HEK293 (cell line): ENCODE data around the gene ANKRD50.

Experiments
- PRDM4 ChIP-seq: fragments of 450-650 bp; formaldehyde crosslinking; IDR thresholded peaks from 2 replicates; pipeline ENCODE4 v1.5.1; 2017; ENCODE audit warnings: missing biosample characterization, missing genetic modification characterization
- RBAK ChIP-seq: fragments of 450-650 bp; formaldehyde crosslinking; IDR thresholded peaks from 2 replicates; pipeline ENCODE4 v1.5.1; 2016; ENCODE audit warnings: missing biosample characterization, missing genetic modification characterization
- YY1 ChIP-seq: fragments of 450-650 bp; formaldehyde crosslinking; IDR thresholded peaks from 2 replicates; pipeline ENCODE4 v1.5.1; 2018; ENCODE audit warnings: missing biosample characterization, missing genetic modification characterization
- ZNF37A ChIP-seq: fragments of 450-650 bp; IDR thresholded peaks from 2 replicates; pipeline ENCODE4 v1.5.1; 2018; ENCODE audit warnings: missing biosample characterization, missing genetic modification characterization
- TF ChIP-seq, protein P1 (sequence below): fragments of 450-650 bp; formaldehyde crosslinking; IDR thresholded peaks from 2 replicates; pipeline ENCODE4 v1.5.1; 2016; ENCODE audit warnings: missing biosample characterization, missing genetic modification characterization
- TF ChIP-seq, protein P2 (sequence below): fragments of 450-650 bp; formaldehyde crosslinking; IDR thresholded peaks from 2 replicates; pipeline ENCODE4 v1.5.1; 2016; ENCODE audit warnings: missing biosample characterization, missing genetic modification characterization

GRCh38 chr4:124727331-124727890, 14.9 kb upstream of the ANKRD50 start:
- TF ChIP-seq, protein P1, sequence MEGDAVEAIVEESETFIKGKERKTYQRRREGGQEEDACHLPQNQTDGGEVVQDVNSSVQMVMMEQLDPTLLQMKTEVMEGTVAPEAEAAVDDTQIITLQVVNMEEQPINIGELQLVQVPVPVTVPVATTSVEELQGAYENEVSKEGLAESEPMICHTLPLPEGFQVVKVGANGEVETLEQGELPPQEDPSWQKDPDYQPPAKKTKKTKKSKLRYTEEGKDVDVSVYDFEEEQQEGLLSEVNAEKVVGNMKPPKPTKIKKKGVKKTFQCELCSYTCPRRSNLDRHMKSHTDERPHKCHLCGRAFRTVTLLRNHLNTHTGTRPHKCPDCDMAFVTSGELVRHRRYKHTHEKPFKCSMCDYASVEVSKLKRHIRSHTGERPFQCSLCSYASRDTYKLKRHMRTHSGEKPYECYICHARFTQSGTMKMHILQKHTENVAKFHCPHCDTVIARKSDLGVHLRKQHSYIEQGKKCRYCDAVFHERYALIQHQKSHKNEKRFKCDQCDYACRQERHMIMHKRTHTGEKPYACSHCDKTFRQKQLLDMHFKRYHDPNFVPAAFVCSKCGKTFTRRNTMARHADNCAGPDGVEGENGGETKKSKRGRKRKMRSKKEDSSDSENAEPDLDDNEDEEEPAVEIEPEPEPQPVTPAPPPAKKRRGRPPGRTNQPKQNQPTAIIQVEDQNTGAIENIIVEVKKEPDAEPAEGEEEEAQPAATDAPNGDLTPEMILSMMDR (tag by site-specific recombination) = no peak
- no peak for TF ChIP-seq ZNF37A
- TF ChIP-seq, protein P2, sequence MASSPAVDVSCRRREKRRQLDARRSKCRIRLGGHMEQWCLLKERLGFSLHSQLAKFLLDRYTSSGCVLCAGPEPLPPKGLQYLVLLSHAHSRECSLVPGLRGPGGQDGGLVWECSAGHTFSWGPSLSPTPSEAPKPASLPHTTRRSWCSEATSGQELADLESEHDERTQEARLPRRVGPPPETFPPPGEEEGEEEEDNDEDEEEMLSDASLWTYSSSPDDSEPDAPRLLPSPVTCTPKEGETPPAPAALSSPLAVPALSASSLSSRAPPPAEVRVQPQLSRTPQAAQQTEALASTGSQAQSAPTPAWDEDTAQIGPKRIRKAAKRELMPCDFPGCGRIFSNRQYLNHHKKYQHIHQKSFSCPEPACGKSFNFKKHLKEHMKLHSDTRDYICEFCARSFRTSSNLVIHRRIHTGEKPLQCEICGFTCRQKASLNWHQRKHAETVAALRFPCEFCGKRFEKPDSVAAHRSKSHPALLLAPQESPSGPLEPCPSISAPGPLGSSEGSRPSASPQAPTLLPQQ = no peak
- TF ChIP-seq RBAK (tag by site-specific recombination) = no peak
- TF ChIP-seq PRDM4 (tag by site-specific recombination) = no peak
- TF ChIP-seq YY1 (tag by site-specific recombination) = no peak
